Adrenal gland (tissue), 5 donors: ENCODE measurements around the gene HSPA8.

Experiments
- CTCF ChIP-seq, 6 experiments: fragments of 450-650 bp in 4 of 6; fragments of 200-600 bp in 2 of 6; sonication (generic) in 1 of 6; IDR thresholded peaks; 1 replicate in 5 of 6; 2 replicates in 1 of 6; pipeline versions ENCODE4 v1.5.1 to v1.8.0; 2016 to 2021; ENCODE audit warnings: antibody characterized with exemption in 6 of 6, mild to moderate bottlenecking in 2 of 6, moderate library complexity in 1 of 6
- POLR2A ChIP-seq, 2 donors: fragments of 450-650 bp; IDR thresholded peaks; one replicate each; pipeline ENCODE4 v1.6.1; 2017; ENCODE audit warnings: antibody characterized with exemption in 2 of 2, mild to moderate bottlenecking in 2 of 2, moderate library complexity in 1 of 2
- donor health status: DM: no; HTN: no; CAD: no.

GRCh38 chr11:123061403-123062157 lies at the start of gene HSPA8:
- TF ChIP-seq CTCF (IDR thresholded peaks at IDR 0.05) (peak in 2 of 6 experiments; percentile 15 to 17), POLR2A (IDR thresholded peaks at IDR 0.05) (peak; percentile 97 to 98)
